Fibroblast of villous mesenchyme (primary cell): Measurements from ENCODE around the gene CELF2. TPM values are rescaled to one million over a fixed set of nuclear protein-coding genes. Genes with fewer than 3 reads are reported as not detected.

Experiments
- DNase-seq: peaks from one replicate; pipeline ENCODE4 v3.0.0-alpha.2; 2010; ENCODE audit warnings: low read depth
- H3K4me3 ChIP-seq: 2 replicates; pipeline ENCODE4 v1.5.1; 2011; ENCODE audit warnings: low read depth, mild to moderate bottlenecking, low read length
- total RNA-seq: library from RNA; depleted of rRNA; stranded (reverse); fragments of >200 nt; gene quantifications from 2 replicates; pipeline ENCODE4 v1.2.3, GENCODE V29; 2012
- TF ChIP-seq, protein P1 (sequence below): IDR thresholded peaks from 2 replicates; pipeline ENCODE4 v1.5.1; 2012; ENCODE audit warnings: low read depth, mild to moderate bottlenecking, low read length; ENCODE audit not compliant: insufficient read depth

Gene CELF2
- total RNA-seq, 1 donor: 2.2 TPM

DNA sequence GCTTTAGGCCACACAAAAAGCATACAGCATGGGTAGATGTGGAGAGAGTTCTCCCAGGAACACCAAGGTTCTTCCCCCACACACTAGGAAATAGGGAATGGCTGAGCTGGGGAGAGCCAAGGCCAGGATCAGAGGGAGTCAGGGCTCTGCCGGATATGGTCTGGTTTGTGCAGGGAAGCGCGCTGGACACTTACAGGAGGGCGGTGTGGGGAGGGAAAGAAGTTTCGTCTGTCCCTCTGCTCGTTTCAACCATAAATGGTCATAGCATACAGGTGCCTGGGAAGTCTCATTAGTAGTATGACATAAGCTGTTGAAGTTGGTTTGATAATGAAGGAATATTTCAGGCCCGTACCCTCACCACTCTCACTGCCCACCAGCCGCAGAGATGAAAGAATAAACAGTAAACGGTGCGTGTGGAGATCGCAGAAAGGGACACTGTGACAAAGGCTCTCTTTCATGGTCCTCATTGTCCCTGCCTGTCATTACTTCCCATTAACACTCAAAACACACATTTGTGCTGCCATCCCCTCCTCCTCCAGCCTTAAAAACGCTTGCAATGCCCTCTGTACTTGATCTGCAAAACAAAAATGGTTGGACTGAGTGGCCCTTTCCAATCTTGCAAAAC is 207.2 kb downstream of the CELF2 start:
- H3K4me3 ChIP-seq: no peak overlapping the region
- TF ChIP-seq, protein P1, sequence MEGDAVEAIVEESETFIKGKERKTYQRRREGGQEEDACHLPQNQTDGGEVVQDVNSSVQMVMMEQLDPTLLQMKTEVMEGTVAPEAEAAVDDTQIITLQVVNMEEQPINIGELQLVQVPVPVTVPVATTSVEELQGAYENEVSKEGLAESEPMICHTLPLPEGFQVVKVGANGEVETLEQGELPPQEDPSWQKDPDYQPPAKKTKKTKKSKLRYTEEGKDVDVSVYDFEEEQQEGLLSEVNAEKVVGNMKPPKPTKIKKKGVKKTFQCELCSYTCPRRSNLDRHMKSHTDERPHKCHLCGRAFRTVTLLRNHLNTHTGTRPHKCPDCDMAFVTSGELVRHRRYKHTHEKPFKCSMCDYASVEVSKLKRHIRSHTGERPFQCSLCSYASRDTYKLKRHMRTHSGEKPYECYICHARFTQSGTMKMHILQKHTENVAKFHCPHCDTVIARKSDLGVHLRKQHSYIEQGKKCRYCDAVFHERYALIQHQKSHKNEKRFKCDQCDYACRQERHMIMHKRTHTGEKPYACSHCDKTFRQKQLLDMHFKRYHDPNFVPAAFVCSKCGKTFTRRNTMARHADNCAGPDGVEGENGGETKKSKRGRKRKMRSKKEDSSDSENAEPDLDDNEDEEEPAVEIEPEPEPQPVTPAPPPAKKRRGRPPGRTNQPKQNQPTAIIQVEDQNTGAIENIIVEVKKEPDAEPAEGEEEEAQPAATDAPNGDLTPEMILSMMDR: no peak
- no peak for DNase-seq

DNA sequence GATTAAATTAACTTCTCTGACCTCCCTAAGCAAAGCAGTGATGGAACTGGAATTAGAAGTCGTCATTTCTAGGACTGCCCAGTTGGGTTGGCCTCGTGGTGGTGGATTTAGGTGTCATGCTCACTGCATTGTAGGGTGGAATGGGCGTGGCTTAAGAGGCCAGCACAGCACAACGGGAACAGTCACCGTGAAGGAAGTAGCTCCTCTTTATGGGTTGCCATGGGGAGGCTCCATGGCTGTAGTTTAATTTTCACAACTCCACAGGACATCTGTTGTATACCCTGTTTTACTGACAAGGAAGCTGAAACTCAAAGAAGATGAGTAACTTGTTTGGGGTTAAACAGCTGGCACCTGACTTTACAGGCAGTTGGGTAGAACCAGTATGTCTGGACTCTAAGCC is 208.3 kb downstream of the CELF2 start:
- TF ChIP-seq, protein P1: no peak
- H3K4me3 ChIP-seq: no peak overlapping the region
- DNase-seq: no peak

GRCh38 chr10:11227103-11227502 is 209.4 kb downstream of the CELF2 start:
- DNase-seq: no peak
- no peak overlapping the region for H3K4me3 ChIP-seq
- TF ChIP-seq, protein P1: no peak

DNA sequence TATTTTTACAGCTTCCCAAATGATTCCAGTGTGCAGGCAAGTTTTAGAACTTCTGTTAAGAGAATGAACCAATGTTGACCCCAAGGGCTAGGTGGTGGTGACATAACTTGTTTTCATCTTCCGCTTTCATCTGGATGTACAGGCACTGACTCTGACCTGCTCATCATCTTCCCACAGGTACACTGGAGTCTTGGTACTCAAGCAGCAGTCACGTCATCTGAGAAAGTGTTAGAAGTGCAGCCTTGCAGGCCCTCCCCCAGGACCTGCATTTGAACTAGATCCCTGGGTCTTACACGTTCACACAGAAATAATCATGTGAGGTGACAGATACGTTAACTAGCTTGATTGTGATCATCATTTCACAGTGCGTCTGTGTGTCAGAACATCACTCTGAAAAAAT is 212.2 kb downstream of the CELF2 start:
- no peak for DNase-seq
- TF ChIP-seq, protein P1: no peak
- no peak overlapping the region for H3K4me3 ChIP-seq

- no peak overlapping the region for H3K4me3 ChIP-seq
- no peak for DNase-seq
- TF ChIP-seq, protein P1: no peak
Measured at GRCh38 chr10:11230498-11231167, 213.0 kb downstream of the CELF2 start.

- TF ChIP-seq, protein P1: no peak
- no peak for DNase-seq
- no peak overlapping the region for H3K4me3 ChIP-seq
Measured at GRCh38 chr10:11231285-11231684, 213.6 kb downstream of the CELF2 start.
